ENCODE data around the gene TMEM140.

GRCh38 chr7:135181261-135181928 lies 33.5 kb downstream of the TMEM140 start:
- TF ChIP-seq CTCF (IDR thresholded peaks at IDR 0.05; ENCODE audit: borderline replicate concordance, extremely low read depth, low read length, poor library complexity, severe bottlenecking) (no peak), EZH2 (IDR thresholded peaks at IDR 0.05; ENCODE audit: borderline replicate concordance, low read depth, low read length, severe bottlenecking) (no peak)
